T-helper 1 cell treated with Interleukin-12 subunit alpha and Interleukin-12 subunit beta and Interleukin-4 antibody, amounts not matched to agents 30 μg/mL and 1 μg/mL, for 36 hours (primary cell): ENCODE results near the gene SLC25A13.

ENCODE experiments used
- H3K27ac Mint-ChIP-seq: one replicate; pipeline ENCODE4 v1.8.0; 2021; ENCODE audit warnings: mild to moderate bottlenecking, mixed read lengths
- H3K27me3 Mint-ChIP-seq: one replicate; pipeline ENCODE4 v1.8.0; 2021; ENCODE audit warnings: low read depth, mixed read lengths
- H3K36me3 Mint-ChIP-seq: one replicate; pipeline ENCODE4 v1.8.0; 2021; ENCODE audit warnings: low read depth, mixed read lengths
- H3K4me1 Mint-ChIP-seq: one replicate; pipeline ENCODE4 v1.8.0; 2021; ENCODE audit warnings: low read depth, mixed read lengths
- H3K4me3 Mint-ChIP-seq: one replicate; pipeline ENCODE4 v1.8.0; 2021; ENCODE audit warnings: mild to moderate bottlenecking, moderate library complexity, mixed read lengths
- H3K9me3 Mint-ChIP-seq: one replicate; pipeline ENCODE4 v1.8.0; 2021; ENCODE audit warnings: mixed read lengths

SLC25A13 gene

DNA sequence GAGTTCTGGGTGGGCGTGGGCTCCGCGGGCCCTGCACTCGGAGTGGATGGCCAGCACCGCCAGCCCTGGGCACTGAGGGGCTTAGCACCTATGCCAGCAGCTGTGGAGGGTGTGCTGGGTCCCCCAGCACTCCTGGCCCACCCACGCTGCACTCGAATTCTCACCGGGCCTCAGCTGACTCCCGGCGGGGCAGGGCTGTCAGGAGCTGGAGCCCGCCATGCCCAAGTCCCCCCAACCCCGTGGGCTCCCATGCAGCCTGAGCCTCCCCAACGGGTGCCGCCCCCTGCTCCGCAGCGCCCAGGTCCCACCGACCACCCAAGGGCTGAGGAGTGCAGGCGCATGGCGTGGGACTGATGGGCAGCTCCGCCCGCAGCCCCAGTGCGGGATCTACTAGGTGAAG is 93.1 kb downstream of the SLC25A13 start:
- peaks cover 6% of the 10 kb centered on the region for H3K36me3 Mint-ChIP-seq
- no peaks in the 10 kb centered on the region for H3K4me1 Mint-ChIP-seq
- no peaks in the 10 kb centered on the region for H3K27me3 Mint-ChIP-seq
- H3K4me3 Mint-ChIP-seq = no peak overlapping the region
- peaks cover 9% of the 10 kb centered on the region for H3K9me3 Mint-ChIP-seq
- no peak overlapping the region for H3K27ac Mint-ChIP-seq

- peaks cover 6% of the 10 kb centered on the region for H3K36me3 Mint-ChIP-seq
- no peak overlapping the region for H3K27ac Mint-ChIP-seq
- peaks cover 9% of the 10 kb centered on the region for H3K9me3 Mint-ChIP-seq
- no peak overlapping the region for H3K4me3 Mint-ChIP-seq
- H3K4me1 Mint-ChIP-seq = no peaks in the 10 kb centered on the region
- H3K27me3 Mint-ChIP-seq = no peaks in the 10 kb centered on the region
These were observed 96.6 kb downstream of the SLC25A13 start for GRCh38 chr7:96225251-96225650.

GRCh38 chr7:96224685-96225084 is 97.2 kb downstream of the SLC25A13 start:
- no peaks in the 10 kb centered on the region for H3K27me3 Mint-ChIP-seq
- H3K27ac Mint-ChIP-seq = no peak overlapping the region
- peaks cover 6% of the 10 kb centered on the region for H3K9me3 Mint-ChIP-seq
- no peaks in the 10 kb centered on the region for H3K4me1 Mint-ChIP-seq
- H3K4me3 Mint-ChIP-seq = no peak overlapping the region
- H3K36me3 Mint-ChIP-seq = peaks cover 6% of the 10 kb centered on the region

DNA sequence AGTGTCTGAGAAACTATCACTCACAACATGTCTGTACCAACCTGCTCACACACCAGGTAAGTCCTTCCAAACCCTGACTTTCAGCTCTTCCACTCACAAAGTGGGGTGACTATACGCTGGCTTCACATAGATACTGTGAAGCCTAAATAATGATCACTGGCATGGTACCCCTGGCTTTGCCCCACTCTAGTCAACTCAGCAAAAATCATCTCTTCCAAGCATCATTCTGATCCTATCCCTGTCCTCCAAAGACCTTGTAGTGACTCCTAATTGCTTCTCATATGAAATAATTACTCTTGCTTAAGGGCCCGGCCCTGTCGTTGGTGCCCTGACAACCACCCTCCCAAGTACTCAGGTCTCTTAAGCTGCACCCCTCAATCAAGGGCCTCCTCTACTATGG is 97.8 kb downstream of the SLC25A13 start:
- Mint-ChIP-seq H3K27ac (no peak overlapping the region), H3K4me1 (no peaks in the 10 kb centered on the region), H3K4me3 (no peak overlapping the region), H3K9me3 (peaks cover 2% of the 10 kb centered on the region), H3K36me3 (peaks cover 2% of the 10 kb centered on the region), H3K27me3 (no peaks in the 10 kb centered on the region)

DNA sequence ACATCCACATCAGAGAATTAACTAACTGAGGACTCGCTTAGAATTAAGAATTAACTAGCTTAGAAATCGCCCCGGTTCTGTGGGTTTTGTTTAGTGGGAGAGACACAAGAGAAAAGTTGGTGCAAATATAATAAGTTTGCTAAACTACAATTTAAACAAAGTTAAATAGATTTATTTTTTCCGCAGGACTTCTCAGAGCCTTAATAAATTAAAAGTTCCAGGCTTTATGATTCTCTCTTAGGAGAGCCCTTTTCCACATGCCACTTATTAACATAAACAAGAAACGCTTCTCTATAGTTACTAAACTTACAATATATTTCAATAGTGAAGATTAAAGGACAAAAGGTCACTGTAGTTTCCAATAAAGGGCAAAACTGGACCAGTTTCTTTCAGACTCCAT is 100.0 kb downstream of the SLC25A13 start:
- no peak overlapping the region for H3K4me3 Mint-ChIP-seq
- no peak overlapping the region for H3K27ac Mint-ChIP-seq

GRCh38 chr7:96219378-96220130 is 102.3 kb downstream of the SLC25A13 start:
- no peaks in the 10 kb centered on the region for H3K4me1 Mint-ChIP-seq
- no peaks in the 10 kb centered on the region for H3K27me3 Mint-ChIP-seq
- H3K27ac Mint-ChIP-seq = no peak overlapping the region
- H3K36me3 Mint-ChIP-seq = no peaks in the 10 kb centered on the region
- H3K4me3 Mint-ChIP-seq = no peak overlapping the region
- peaks cover 5% of the 10 kb centered on the region for H3K9me3 Mint-ChIP-seq

More for the DNA sequence above, 100.0 kb downstream of the SLC25A13 start:
- Mint-ChIP-seq H3K27me3 (no peaks in the 10 kb centered on the region), H3K9me3 (no peaks in the 10 kb centered on the region), H3K36me3 (no peaks in the 10 kb centered on the region), H3K4me1 (no peaks in the 10 kb centered on the region)

DNA sequence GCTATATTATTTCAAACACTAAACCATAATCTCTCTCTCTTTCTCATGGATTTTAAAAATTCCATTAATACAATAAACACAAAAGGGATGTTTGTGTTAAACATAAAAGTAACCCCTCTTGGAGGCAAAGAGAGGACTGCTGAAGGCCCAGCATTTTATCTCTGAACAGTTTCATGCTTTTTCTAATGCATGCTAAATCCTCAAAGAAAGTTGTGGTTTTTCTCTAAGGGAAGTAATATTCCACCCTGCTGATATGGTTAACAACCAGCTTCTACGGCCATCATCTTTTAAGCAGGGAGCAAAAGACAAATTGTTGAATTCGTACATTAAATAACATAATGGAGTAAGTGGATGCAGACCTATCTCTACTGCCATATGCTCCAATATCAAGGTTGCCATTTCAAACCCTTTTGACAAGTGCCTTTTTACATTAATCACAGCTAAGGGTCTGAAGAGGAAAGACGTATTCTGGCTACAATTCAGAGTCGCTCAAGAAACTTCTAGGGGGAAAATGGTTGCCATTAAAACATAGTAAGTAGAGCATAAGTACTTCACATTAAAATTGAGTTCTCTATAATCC is 103.1 kb downstream of the SLC25A13 start:
- H3K9me3 Mint-ChIP-seq = peaks cover 5% of the 10 kb centered on the region
- no peaks in the 10 kb centered on the region for H3K27me3 Mint-ChIP-seq
- no peaks in the 10 kb centered on the region for H3K36me3 Mint-ChIP-seq
- no peaks in the 10 kb centered on the region for H3K4me1 Mint-ChIP-seq
- H3K4me3 Mint-ChIP-seq = no peak overlapping the region
- H3K27ac Mint-ChIP-seq = no peak overlapping the region

DNA sequence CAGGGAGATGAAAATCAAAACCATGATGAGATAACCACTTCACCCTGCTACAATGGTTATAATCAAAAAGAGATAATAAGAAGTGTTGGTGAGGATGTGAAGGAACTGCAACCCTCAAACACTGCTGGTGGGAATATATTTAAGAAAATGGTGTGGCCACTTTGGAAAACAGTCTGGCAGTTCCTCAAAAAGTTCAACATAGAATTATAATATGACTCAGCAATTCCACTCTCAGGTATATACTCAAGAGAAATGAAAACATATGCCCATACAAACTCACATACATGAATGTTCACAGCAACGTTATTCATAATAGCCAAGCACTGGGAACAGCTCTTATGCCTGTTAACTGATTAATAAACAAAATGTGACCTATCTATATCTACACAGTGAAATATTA is 104.8 kb downstream of the SLC25A13 start:
- Mint-ChIP-seq H3K36me3 (no peaks in the 10 kb centered on the region), H3K27me3 (no peaks in the 10 kb centered on the region), H3K4me1 (no peaks in the 10 kb centered on the region), H3K4me3 (no peak overlapping the region), H3K27ac (no peak overlapping the region), H3K9me3 (peaks cover 5% of the 10 kb centered on the region)

DNA sequence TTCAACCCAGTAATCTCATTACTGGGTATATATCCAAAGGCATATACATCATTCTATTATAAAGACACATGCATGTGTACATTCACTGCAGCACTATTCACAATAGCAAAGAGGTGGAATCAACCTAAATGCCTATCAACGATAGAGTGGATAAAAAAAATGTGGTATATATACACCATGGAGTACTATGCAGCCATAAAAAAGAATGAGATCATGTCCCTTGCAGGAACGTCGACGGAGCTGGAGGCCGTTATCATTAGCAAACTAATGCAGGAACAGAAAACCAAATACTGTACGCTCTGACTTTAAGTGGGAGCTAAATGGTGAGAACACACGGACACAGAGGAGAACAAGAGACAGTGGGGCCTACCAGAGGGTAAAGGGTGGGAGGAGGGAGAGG is 105.5 kb downstream of the SLC25A13 start:
- Mint-ChIP-seq H3K9me3 (peaks cover 5% of the 10 kb centered on the region), H3K4me3 (no peak overlapping the region), H3K27me3 (no peaks in the 10 kb centered on the region), H3K36me3 (no peaks in the 10 kb centered on the region), H3K27ac (no peak overlapping the region), H3K4me1 (no peaks in the 10 kb centered on the region)

DNA sequence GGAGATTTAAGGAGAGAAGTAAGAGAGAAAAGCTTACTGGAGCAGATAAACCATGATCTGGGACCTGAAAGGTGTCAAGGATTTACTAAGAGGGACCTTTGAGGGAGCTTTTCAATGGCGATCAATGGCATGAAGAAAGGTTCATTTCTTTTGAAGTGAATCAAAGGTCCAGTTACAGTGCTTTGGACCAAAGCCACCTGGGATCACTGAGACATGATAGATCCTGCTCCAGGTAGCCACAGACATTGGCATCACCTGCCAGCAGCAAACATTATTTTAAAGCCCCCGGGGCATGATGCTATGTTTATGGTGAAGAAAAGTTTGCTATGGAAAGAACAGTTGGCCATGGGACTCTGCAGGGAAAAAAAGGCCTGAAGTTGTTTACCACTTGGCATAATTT is 109.4 kb downstream of the SLC25A13 start:
- Mint-ChIP-seq H3K4me1 (no peaks in the 10 kb centered on the region), H3K36me3 (no peaks in the 10 kb centered on the region), H3K27me3 (no peaks in the 10 kb centered on the region), H3K27ac (no peak overlapping the region), H3K4me3 (no peak overlapping the region), H3K9me3 (peaks cover 5% of the 10 kb centered on the region)

- no peak overlapping the region for H3K27ac Mint-ChIP-seq
- H3K4me1 Mint-ChIP-seq = no peaks in the 10 kb centered on the region
- no peaks in the 10 kb centered on the region for H3K36me3 Mint-ChIP-seq
- no peaks in the 10 kb centered on the region for H3K27me3 Mint-ChIP-seq
- peaks cover 5% of the 10 kb centered on the region for H3K9me3 Mint-ChIP-seq
- no peak overlapping the region for H3K4me3 Mint-ChIP-seq
These were observed 109.9 kb downstream of the SLC25A13 start for GRCh38 chr7:96211954-96212353.

- Mint-ChIP-seq H3K36me3 (no peaks in the 10 kb centered on the region), H3K4me3 (no peak overlapping the region)
These were observed 116.2 kb downstream of the SLC25A13 start for GRCh38 chr7:96205665-96206064.

DNA sequence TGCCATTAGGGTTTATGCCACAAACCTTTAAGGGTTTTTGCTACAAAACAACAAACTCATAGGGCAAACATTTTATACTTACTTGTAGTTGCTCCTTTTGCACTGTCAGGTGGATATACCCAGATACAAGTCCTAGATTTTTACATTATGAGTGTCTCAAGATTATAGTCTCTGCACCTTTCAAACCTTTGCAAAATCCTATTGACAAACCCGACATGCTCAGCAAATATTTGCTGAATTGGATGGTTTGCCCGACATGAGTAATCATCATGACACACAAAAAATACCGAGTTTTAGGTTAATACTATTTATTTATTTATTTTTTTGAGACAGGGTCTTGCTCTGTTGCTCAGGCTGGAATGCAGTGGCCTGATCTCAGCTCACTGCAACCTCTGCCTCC is 117.3 kb downstream of the SLC25A13 start:
- H3K4me1 Mint-ChIP-seq = no peaks in the 10 kb centered on the region
- H3K4me3 Mint-ChIP-seq = no peak overlapping the region
- no peaks in the 10 kb centered on the region for H3K36me3 Mint-ChIP-seq
- no peaks in the 10 kb centered on the region for H3K27me3 Mint-ChIP-seq
- no peak overlapping the region for H3K27ac Mint-ChIP-seq
- H3K9me3 Mint-ChIP-seq = peaks cover 4% of the 10 kb centered on the region

More at GRCh38 chr7:96205665-96206064, 116.2 kb downstream of the SLC25A13 start:
- Mint-ChIP-seq H3K9me3 (peaks cover 4% of the 10 kb centered on the region), H3K27ac (no peak overlapping the region), H3K4me1 (no peaks in the 10 kb centered on the region), H3K27me3 (no peaks in the 10 kb centered on the region)

- H3K4me1 Mint-ChIP-seq = no peaks in the 10 kb centered on the region
- no peak overlapping the region for H3K27ac Mint-ChIP-seq
- H3K27me3 Mint-ChIP-seq = no peaks in the 10 kb centered on the region
- peaks cover 4% of the 10 kb centered on the region for H3K9me3 Mint-ChIP-seq
- no peak overlapping the region for H3K4me3 Mint-ChIP-seq
- H3K36me3 Mint-ChIP-seq = no peaks in the 10 kb centered on the region
These were observed 118.1 kb downstream of the SLC25A13 start for GRCh38 chr7:96203786-96204185.

DNA sequence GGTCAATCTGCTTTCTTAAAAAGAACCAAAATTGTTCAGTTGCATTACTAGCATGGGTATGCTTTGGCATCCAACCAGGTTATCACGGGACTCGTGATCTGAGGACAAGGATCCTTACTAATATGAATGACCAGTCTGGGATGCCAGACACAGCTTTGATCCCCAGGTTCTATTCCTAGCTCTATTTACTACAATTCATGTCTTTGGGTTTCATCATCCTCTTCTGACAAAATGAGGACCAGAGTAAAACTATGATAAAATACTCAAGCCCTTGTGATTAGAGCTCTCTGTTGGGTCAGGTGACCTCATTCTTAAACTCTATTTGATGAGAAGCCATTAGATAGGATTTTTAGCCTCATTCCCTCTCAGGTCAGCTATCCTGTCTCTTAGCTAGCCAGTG is 119.8 kb downstream of the SLC25A13 start:
- H3K27me3 Mint-ChIP-seq = no peaks in the 10 kb centered on the region
- H3K36me3 Mint-ChIP-seq = no peaks in the 10 kb centered on the region
- H3K9me3 Mint-ChIP-seq = peaks cover 4% of the 10 kb centered on the region
- H3K27ac Mint-ChIP-seq = no peak overlapping the region
- H3K4me3 Mint-ChIP-seq = no peak overlapping the region
- no peaks in the 10 kb centered on the region for H3K4me1 Mint-ChIP-seq
